NCI-H128 (cell line): ENCODE results near the gene KMT2C.

Experiments
- DNase-seq: peaks from one replicate; lab custom pipeline; 2025; ENCODE audit not compliant: unreplicated experiment; lab: John Stamatoyannopoulos, UW

KMT2C gene

GRCh38 chr7:152120210-152120609, 315.6 kb downstream of the KMT2C start:
- no peak for DNase-seq

GRCh38 chr7:152117356-152117755, 318.4 kb downstream of the KMT2C start:
- DNase-seq: no peak

DNA sequence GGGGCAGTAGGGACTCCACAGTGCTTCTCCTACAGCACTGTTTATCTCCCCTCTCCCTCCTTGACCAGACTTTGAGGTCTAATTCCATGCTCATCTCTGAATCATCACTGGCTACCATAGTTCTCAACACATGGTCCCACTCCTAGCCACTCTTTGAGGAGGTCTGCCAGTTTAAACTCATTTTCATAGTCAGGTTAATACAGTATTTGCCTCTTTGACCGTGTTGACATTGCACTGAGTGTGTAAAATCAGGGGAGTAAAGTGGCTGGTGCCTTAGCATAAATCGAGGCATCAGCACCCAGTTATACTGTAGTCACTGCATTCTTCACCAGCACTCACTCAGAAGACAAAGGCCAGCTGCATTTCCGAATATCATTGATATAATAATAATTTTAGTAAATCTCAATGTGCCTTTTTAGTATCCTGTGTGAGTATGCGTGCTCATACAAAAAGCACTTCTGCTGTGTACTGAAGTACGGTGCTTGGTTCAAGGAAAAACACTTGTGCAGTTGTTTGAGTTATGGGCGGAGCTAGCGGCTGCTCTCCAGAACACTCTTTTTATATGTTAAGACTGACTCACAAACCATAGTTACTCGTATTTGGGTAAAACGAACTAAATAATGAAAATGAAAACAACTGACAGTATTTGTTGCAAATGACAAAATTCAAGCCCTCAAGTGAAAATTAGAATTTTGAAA, 320.6 kb downstream of the KMT2C start:
- DNase-seq: no peak

DNA sequence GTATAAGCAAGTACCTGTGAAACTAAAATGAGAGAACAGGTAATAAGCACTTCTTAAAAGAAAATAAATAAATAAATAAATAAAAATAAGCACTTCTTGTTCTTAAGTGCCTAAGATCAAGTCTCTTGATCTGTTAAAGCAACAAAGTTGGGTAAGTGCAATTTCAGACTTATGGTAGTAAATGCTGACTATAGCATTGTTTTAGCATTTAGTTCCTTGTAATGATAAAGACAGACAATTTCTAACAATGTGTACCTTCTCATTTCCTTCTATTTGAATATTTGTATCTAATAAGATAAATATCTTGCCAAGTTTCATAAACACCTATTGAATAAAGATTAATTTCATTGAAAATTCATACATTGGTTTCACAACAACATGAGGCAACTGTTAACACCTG, 323.0 kb downstream of the KMT2C start:
- no peak for DNase-seq

- DNase-seq: no peak
Observed at GRCh38 chr7:152108359-152108758, 327.4 kb downstream of the KMT2C start.

DNA sequence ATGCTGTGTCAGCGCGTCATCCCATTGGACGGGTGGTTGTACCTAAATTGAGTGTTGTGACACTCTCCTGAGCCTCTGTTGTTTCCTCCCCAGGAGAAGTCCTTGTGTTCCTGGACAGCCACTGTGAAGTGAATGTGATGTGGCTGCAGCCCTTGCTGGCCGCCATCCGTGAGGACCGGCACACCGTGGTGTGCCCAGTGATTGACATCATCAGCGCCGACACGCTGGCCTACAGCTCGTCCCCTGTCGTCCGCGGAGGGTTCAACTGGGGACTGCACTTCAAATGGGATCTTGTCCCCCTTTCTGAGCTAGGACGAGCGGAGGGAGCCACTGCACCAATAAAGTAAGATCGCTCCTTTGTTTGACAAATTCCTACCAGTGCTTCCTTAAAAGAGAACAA, 327.9 kb downstream of the KMT2C start:
- no peak for DNase-seq

DNA sequence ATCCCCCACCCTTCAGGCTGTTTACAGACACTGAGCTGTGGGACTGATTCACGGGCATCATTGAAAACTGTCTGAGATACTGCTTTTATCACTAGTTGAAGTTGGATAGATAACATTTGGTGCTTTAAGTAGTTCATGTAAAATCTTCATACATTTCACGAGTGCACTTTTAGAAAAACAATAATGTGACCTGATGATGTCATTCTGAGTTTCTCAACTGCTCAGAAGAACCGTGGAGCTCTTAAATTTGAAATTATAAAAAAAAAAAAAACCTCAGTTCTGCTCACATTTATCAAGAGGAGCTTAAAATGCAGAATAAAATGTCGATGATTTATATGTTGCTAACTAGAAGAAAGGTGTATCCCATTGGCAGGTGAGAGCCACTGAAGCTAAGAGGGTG, 328.8 kb downstream of the KMT2C start:
- no peak for DNase-seq

GRCh38 chr7:152105205-152105604, 330.6 kb downstream of the KMT2C start:
- no peak for DNase-seq

GRCh38 chr7:152103691-152104090, 332.1 kb downstream of the KMT2C start:
- DNase-seq: no peak

DNA sequence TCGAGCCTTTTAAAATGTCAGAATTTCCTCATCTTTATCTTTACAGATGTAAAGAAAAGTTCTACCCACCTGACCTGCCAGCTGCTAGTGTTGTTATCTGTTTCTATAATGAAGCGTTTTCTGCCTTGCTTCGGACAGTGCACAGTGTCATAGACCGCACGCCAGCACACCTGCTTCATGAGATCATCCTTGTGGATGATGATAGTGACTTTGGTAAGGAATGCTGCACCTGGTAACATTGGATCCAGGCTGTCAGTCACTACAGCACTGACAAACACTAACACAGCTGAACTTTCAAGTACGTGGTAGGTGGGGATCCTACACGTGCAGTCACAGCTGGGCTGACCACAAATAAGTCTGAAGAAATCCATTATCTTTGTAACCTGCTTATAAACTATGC, 332.7 kb downstream of the KMT2C start:
- DNase-seq: no peak

- DNase-seq: no peak
Observed at GRCh38 chr7:152097330-152097729, 338.5 kb downstream of the KMT2C start.

DNA sequence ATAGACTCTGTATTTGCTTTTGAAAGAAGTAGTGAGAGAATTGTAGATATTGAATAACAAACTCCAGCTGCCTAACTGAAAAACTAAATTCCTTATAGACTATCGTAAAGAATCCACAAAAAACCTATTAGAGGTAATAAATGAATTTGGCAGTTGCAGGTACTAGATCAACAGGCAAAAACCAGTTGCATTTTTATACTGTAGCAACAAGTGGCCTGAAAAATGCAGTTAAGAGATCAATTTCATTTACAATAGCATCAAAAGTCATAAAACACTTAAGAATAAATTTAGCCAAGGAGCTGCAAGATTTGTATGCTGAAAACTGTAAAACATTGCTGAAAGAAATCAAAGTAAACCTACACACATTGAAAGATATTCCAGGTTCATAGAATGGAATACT, 340.0 kb downstream of the KMT2C start:
- DNase-seq: no peak

- no peak for DNase-seq
Observed at GRCh38 chr7:152093717-152094116, 342.1 kb downstream of the KMT2C start.

GRCh38 chr7:152090747-152091146, 345.1 kb downstream of the KMT2C start:
- no peak for DNase-seq

- DNase-seq: no peak
Observed at GRCh38 chr7:152089183-152089582, 346.6 kb downstream of the KMT2C start.

GRCh38 chr7:152086513-152086912, 349.3 kb downstream of the KMT2C start:
- DNase-seq: no peak

DNA sequence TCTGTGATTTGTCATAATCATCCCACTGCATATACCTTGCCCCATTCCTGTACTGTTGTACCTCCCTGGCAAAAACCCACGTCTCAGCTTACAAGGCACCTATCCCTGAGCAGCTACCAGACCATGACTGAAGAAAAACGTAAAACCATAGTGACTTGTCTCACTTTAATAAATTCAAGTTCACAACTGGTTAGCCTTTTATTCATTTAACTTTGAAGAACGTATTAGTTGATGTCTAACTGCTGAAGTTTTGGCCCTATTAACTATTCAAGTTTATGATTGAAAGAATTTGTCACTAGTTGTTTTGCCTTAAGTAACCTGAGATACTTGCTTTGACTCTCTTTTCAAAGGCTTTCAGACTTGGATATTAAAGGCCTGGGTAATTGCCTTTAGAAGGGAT, 350.7 kb downstream of the KMT2C start:
- DNase-seq: no peak
